COLO668 (cell line): Measurements from ENCODE around the gene NLRC5.
"Not testable (repeated sequence)": the region's sequence is repeated elsewhere in the genome, so short reads cannot be mapped to it uniquely, and the experiment has no call there.

Source experiments
- DNase-seq: peaks from one replicate; lab custom pipeline; 2025; ENCODE audit not compliant: unreplicated experiment; lab: John Stamatoyannopoulos, UW

The NLRC5 gene

GRCh38 chr16:56982695-56983094, 6.7 kb upstream of the NLRC5 start:
- DNase-seq = no peak

- DNase-seq = peak; percentile 45
Observed at GRCh38 chr16:56983211-56983751, 6.1 kb upstream of the NLRC5 start.

- no peak for DNase-seq
Observed at GRCh38 chr16:56984639-56985038, 4.7 kb upstream of the NLRC5 start.

GRCh38 chr16:56985288-56985961, 3.9 kb upstream of the NLRC5 start:
- DNase-seq = no peak

GRCh38 chr16:56985962-56986360, 3.4 kb upstream of the NLRC5 start:
- no peak for DNase-seq

GRCh38 chr16:56986361-56986760, 3.0 kb upstream of the NLRC5 start:
- peak; percentile 26 for DNase-seq

GRCh38 chr16:56986908-56987307, 2.4 kb upstream of the NLRC5 start:
- not testable (repeated sequence) for DNase-seq

GRCh38 chr16:56987692-56988091, 1.7 kb upstream of the NLRC5 start:
- DNase-seq = no peak

GRCh38 chr16:56988161-56988947, 1.0 kb upstream of the NLRC5 start:
- DNase-seq = no peak

GRCh38 chr16:56989988-56990387, 631 bp downstream of the NLRC5 start:
- no peak for DNase-seq

- no peak for DNase-seq
Observed at GRCh38 chr16:56990407-56991286, 1.3 kb downstream of the NLRC5 start.

GRCh38 chr16:56992431-56992830, 3.1 kb downstream of the NLRC5 start:
- not testable (repeated sequence) for DNase-seq

GRCh38 chr16:56993204-56993603, 3.8 kb downstream of the NLRC5 start:
- DNase-seq = no peak

- DNase-seq = no peak
Observed at GRCh38 chr16:56994311-56994710, 5.0 kb downstream of the NLRC5 start.

- DNase-seq = no peak
Observed at GRCh38 chr16:56995136-56995805, 5.9 kb downstream of the NLRC5 start.

GRCh38 chr16:56997264-56997663, 7.9 kb downstream of the NLRC5 start:
- DNase-seq = no peak

GRCh38 chr16:56997931-56998330, 8.6 kb downstream of the NLRC5 start:
- DNase-seq = no peak

GRCh38 chr16:56998352-56998751, 9.0 kb downstream of the NLRC5 start:
- DNase-seq = no peak

- no peak for DNase-seq
Observed at GRCh38 chr16:56998861-56999260, 9.5 kb downstream of the NLRC5 start.

- DNase-seq = no peak
Observed at GRCh38 chr16:56999409-57000270, 10.3 kb downstream of the NLRC5 start.
